CD8-positive, alpha-beta memory T cell (primary cell): Measurements from ENCODE around the gene C19orf47. TPM values are rescaled to one million over a fixed set of nuclear protein-coding genes. Genes with fewer than 3 reads are reported as not detected.
A peak's percentile ranks its signal among the peaks of the same experiment; 100 is the strongest.
"Not testable (repeated sequence)": the region's sequence is repeated elsewhere in the genome, so short reads cannot be mapped to it uniquely, and the experiment has no call there.

ENCODE experiments used
- CTCF ChIA-PET: fragments of 350-600 bp; sonication (Branson Sonifier 250); formaldehyde crosslinking; loops from one replicate; lab custom pipeline; 2021; ENCODE audit warnings: antibody characterized with exemption; lab: Charles Lee
- POLR2A ChIA-PET: fragments of 350-600 bp; sonication (Branson Sonifier 250); formaldehyde crosslinking; loops from one replicate; lab custom pipeline; 2021; ENCODE audit warnings: antibody characterized with exemption; lab: Charles Lee
- DNase-seq, 5 donors: peaks; one replicate each; pipeline versions ENCODE4 v3.0.0 to v3.0.0-alpha.2; 2020 to 2022; ENCODE audit warnings: mixed read lengths in 1 of 5
- H3K27ac ChIP-seq: one replicate; pipeline ENCODE4 v1.7.0; 2013; ENCODE audit warnings: low read depth, mild to moderate bottlenecking, low read length, moderate library complexity
- H3K27me3 ChIP-seq: 2 replicates; pipeline ENCODE4 v1.7.0; 2013; ENCODE audit warnings: low read length, mild to moderate bottlenecking; ENCODE audit not compliant: insufficient read depth, poor library complexity, severe bottlenecking
- H3K36me3 ChIP-seq: 2 replicates; pipeline ENCODE4 v1.7.0; 2013; ENCODE audit warnings: mild to moderate bottlenecking, low read length, moderate library complexity; ENCODE audit not compliant: insufficient read depth
- H3K4me1 ChIP-seq: 2 replicates; pipeline ENCODE4 v1.7.0; 2013; ENCODE audit warnings: mild to moderate bottlenecking, low read length, moderate library complexity; ENCODE audit not compliant: insufficient read depth
- H3K4me3 ChIP-seq: 2 replicates; pipeline ENCODE4 v1.7.0; 2013; ENCODE audit warnings: mild to moderate bottlenecking, low read length
- H3K9me3 ChIP-seq: 2 replicates; pipeline ENCODE4 v1.7.0; 2013; ENCODE audit warnings: mild to moderate bottlenecking, low read length
- H3K27ac Mint-ChIP-seq, 8 donors: one replicate each; pipeline ENCODE4 v1.8.0; 2020 to 2021; ENCODE audit warnings: mixed read lengths in 8 of 8, mild to moderate bottlenecking in 6 of 8, inconsistent platforms in 3 of 8, moderate library complexity in 3 of 8
- H3K27me3 Mint-ChIP-seq, 2 donors: one replicate each; pipeline ENCODE4 v1.8.0; 2020 to 2021; ENCODE audit warnings: mixed read lengths in 2 of 2, mild to moderate bottlenecking in 1 of 2, moderate library complexity in 1 of 2
- H3K36me3 Mint-ChIP-seq, 3 donors: one replicate each; pipeline ENCODE4 v1.8.0; 2020 to 2021; ENCODE audit warnings: mixed read lengths in 3 of 3, inconsistent platforms in 1 of 3, mild to moderate bottlenecking in 1 of 3
- H3K4me1 Mint-ChIP-seq, 3 donors: one replicate each; pipeline ENCODE4 v1.8.0; 2020 to 2021; ENCODE audit warnings: mixed read lengths in 3 of 3, inconsistent platforms in 1 of 3, mild to moderate bottlenecking in 1 of 3
- H3K4me3 Mint-ChIP-seq, 7 donors: one replicate each; pipeline ENCODE4 v1.8.0; 2020 to 2021; ENCODE audit warnings: mixed read lengths in 7 of 7, mild to moderate bottlenecking in 6 of 7, moderate library complexity in 4 of 7, inconsistent platforms in 2 of 7
- H3K9me3 Mint-ChIP-seq, 5 donors: one replicate each; pipeline ENCODE4 v1.8.0; 2020 to 2022; ENCODE audit warnings: mixed read lengths in 5 of 5, mild to moderate bottlenecking in 3 of 5, moderate library complexity in 2 of 5, inconsistent platforms in 1 of 5
- polyA plus RNA-seq: library from polyadenylated mRNA; unstranded; fragments of 300-500 nt; fragmentation: Illumina TruSeq; gene quantifications from one replicate; pipeline ENCODE4 v1.2.3, GENCODE V29; 2021
- total RNA-seq, 2 experiments: library from RNA; stranded (reverse); gene quantifications; one replicate each; pipeline ENCODE4 v1.2.3, GENCODE V29; 2021

Gene C19orf47
- total and polyA plus RNA-seq, 3 experiments from 2014 or later: 9.5 to 29.5 (median 25.4) TPM

GRCh38 chr19:40339018-40339728 is 9.0 kb downstream of the C19orf47 start:
- CTCF ChIA-PET: no interaction called here
- DNase-seq: no peak
- Histone ChIP-seq H3K27me3 (no peaks in the 10 kb centered on the region), H3K4me3 (no peak overlapping the region), H3K4me1 (no peaks in the 10 kb centered on the region), H3K27ac (no peak overlapping the region), H3K36me3 (peaks cover 7% of the 10 kb centered on the region), H3K9me3 (no peaks in the 10 kb centered on the region)
- no peak overlapping the region for H3K4me3 Mint-ChIP-seq
- no peak overlapping the region for H3K27ac Mint-ChIP-seq
- H3K36me3 Mint-ChIP-seq: peaks cover 0 to 55% (median 7%) of the 10 kb centered on the region in 3 donors
- H3K4me1 Mint-ChIP-seq: peaks cover 7 to 18% (median 17%) of the 10 kb centered on the region in 3 donors
- no peaks in the 10 kb centered on the region for H3K9me3 Mint-ChIP-seq
- H3K27me3 Mint-ChIP-seq: no peaks in the 10 kb centered on the region
- POLR2A ChIA-PET: no interaction called here

GRCh38 chr19:40337594-40337993 is 10.6 kb downstream of the C19orf47 start:
- Mint-ChIP-seq H3K27me3 (no peaks in the 10 kb centered on the region), H3K9me3 (no peaks in the 10 kb centered on the region), H3K36me3 (peaks cover 5 to 62% (median 18%) of the 10 kb centered on the region in 3 donors), H3K4me1 (peaks cover 4 to 18% (median 8%) of the 10 kb centered on the region in 3 donors), H3K27ac (no peak overlapping the region), H3K4me3 (no peak overlapping the region)
- H3K27me3 ChIP-seq: no peaks in the 10 kb centered on the region
- ChIA-PET POLR2A (no interaction called here), CTCF (no interaction called here)
- H3K4me3 ChIP-seq: no peak overlapping the region
- DNase-seq: no peak
- no peaks in the 10 kb centered on the region for H3K9me3 ChIP-seq
- peaks cover 17% of the 10 kb centered on the region for H3K36me3 ChIP-seq
- no peak overlapping the region for H3K27ac ChIP-seq
- no peaks in the 10 kb centered on the region for H3K4me1 ChIP-seq

DNA sequence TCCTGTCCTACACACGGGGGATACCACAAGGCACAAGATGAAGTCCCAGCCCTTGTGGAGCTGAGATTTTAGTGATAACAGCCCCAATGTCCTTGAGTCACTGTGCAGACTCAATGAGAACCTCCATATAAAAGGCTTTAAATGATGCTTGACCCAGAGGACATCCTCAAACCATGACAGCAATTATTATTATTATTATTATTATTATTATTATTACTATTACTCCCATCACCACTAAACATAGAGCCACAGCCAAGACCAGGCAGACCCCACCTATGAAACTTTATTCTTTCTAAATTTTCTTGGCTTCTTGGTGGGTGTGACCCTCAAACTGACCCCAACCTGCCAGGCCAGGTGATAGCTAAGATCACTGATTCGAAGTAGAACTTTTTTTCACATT is 11.1 kb downstream of the C19orf47 start:
- H3K27me3 Mint-ChIP-seq: no peaks in the 10 kb centered on the region
- ChIA-PET CTCF (no interaction called here), POLR2A (no interaction called here)
- no peaks in the 10 kb centered on the region for H3K4me1 ChIP-seq
- no peaks in the 10 kb centered on the region for H3K27me3 ChIP-seq
- H3K4me3 ChIP-seq: no peak overlapping the region
- H3K4me1 Mint-ChIP-seq: peaks cover 3 to 13% (median 4%) of the 10 kb centered on the region in 3 donors
- no peak for DNase-seq
- peaks cover 5 to 60% (median 19%) of the 10 kb centered on the region in 3 donors for H3K36me3 Mint-ChIP-seq
- no peak overlapping the region for H3K27ac Mint-ChIP-seq
- no peaks in the 10 kb centered on the region for H3K9me3 Mint-ChIP-seq
- H3K4me3 Mint-ChIP-seq: no peak overlapping the region
- no peak overlapping the region for H3K27ac ChIP-seq
- peaks cover 17% of the 10 kb centered on the region for H3K36me3 ChIP-seq
- H3K9me3 ChIP-seq: no peaks in the 10 kb centered on the region

GRCh38 chr19:40336601-40336900 is 11.6 kb downstream of the C19orf47 start:
- ChIA-PET CTCF (no interaction called here), POLR2A (interaction anchor here (0.6 kb wide), 1 partner anchor 37 kb away, joined by 9 read pairs; no protein-coding TSS in a partner anchor)
- Histone ChIP-seq H3K4me3 (no peak overlapping the region), H3K36me3 (peaks cover 17% of the 10 kb centered on the region), H3K27me3 (no peaks in the 10 kb centered on the region), H3K27ac (no peak overlapping the region), H3K4me1 (no peaks in the 10 kb centered on the region), H3K9me3 (no peaks in the 10 kb centered on the region)
- Mint-ChIP-seq H3K36me3 (peaks cover 5 to 61% (median 19%) of the 10 kb centered on the region in 3 donors), H3K4me1 (peaks cover 3 to 13% (median 4%) of the 10 kb centered on the region in 3 donors), H3K4me3 (no peak overlapping the region), H3K9me3 (no peaks in the 10 kb centered on the region), H3K27ac (no peak overlapping the region), H3K27me3 (no peaks in the 10 kb centered on the region)
- DNase-seq: no peak

DNA sequence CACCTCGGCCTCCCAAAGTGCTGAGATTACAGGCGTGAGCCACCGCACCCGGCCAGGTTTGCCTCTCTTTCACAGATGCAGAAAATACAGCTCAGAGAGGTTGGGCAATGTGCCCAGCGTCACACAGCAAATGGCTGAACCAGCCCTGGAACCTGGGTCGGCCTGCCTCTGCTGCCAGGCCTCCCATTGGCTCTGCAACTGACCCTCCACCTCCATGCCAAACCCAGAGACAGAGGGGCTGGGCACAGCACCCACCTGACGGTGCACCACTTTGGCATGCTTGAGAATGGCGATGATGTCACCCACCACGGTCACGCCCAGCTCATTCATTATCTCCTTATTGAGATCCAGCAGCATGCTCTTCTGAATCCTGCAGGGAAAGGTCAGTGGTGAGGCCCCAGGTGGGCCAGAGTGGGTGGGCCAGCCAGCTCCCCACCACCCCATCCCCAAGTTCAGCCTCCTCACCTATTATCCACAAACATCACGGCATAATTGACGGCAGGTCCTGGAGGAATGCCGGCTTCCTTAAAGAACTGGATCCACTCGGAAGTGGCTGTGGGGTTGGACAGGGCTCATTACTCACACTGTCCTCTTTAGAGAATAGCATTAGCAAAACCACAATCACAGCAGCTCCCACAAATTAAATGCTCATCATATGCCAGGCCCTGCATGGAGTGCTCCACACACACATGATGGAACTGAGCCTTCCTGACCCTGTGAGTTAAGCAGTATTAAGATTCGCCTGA is 12.2 kb downstream of the C19orf47 start:
- DNase-seq: no peak
- Mint-ChIP-seq H3K36me3 (peaks cover 5 to 62% (median 19%) of the 10 kb centered on the region in 3 donors), H3K27ac (peak overlapping the region in 1 of 8 donors; percentile 47), H3K4me3 (no peak overlapping the region), H3K27me3 (no peaks in the 10 kb centered on the region), H3K9me3 (no peaks in the 10 kb centered on the region), H3K4me1 (peaks cover 0 to 9% (median 4%) of the 10 kb centered on the region in 3 donors)
- no peak overlapping the region for H3K4me3 ChIP-seq
- H3K27ac ChIP-seq: no peak overlapping the region
- no peaks in the 10 kb centered on the region for H3K27me3 ChIP-seq
- H3K9me3 ChIP-seq: no peaks in the 10 kb centered on the region
- POLR2A ChIA-PET: interaction anchor here (0.6 kb wide), 1 partner anchor 38 kb away, joined by 9 read pairs; no protein-coding TSS in a partner anchor
- H3K36me3 ChIP-seq: peaks cover 21% of the 10 kb centered on the region
- CTCF ChIA-PET: no interaction called here
- no peaks in the 10 kb centered on the region for H3K4me1 ChIP-seq

- ChIA-PET CTCF (interaction anchor here (0.7 kb wide), 1 partner anchor 13 kb away, joined by 3 read pairs; the partner anchor contains the start of gene C19orf47), POLR2A (interaction anchor here (0.5 to 0.7 kb wide), 2 partner anchors 107 to 501 kb away, joined by 4 to 6 read pairs; partner anchors contain the start of gene DYRK1B)
Observed at GRCh38 chr19:40335101-40335500, 13.1 kb downstream of the C19orf47 start.

GRCh38 chr19:40333083-40333482 is 15.1 kb downstream of the C19orf47 start:
- H3K36me3 ChIP-seq: peaks cover 30% of the 10 kb centered on the region
- POLR2A ChIA-PET, H3K27me3 ChIP-seq, CTCF ChIA-PET, H3K9me3 ChIP-seq, H3K4me1 Mint-ChIP-seq, H3K4me1 ChIP-seq, DNase-seq, H3K27ac Mint-ChIP-seq, H3K27ac ChIP-seq, H3K4me3 Mint-ChIP-seq, H3K27me3 Mint-ChIP-seq, H3K4me3 ChIP-seq, H3K9me3 Mint-ChIP-seq: not testable (repeated sequence)
- peaks cover 5 to 74% (median 11%) of the 10 kb centered on the region in 3 donors for H3K36me3 Mint-ChIP-seq

More at GRCh38 chr19:40335101-40335500, 13.1 kb downstream of the C19orf47 start:
- no peaks in the 10 kb centered on the region for H3K27me3 ChIP-seq
- Mint-ChIP-seq H3K9me3 (no peaks in the 10 kb centered on the region), H3K36me3 (peaks cover 5 to 68% (median 18%) of the 10 kb centered on the region in 3 donors), H3K4me1 (peaks cover 0 to 8% (median 4%) of the 10 kb centered on the region in 3 donors), H3K27ac (no peak overlapping the region), H3K4me3 (no peak overlapping the region), H3K27me3 (no peaks in the 10 kb centered on the region)
- DNase-seq: no peak
- peaks cover 25% of the 10 kb centered on the region for H3K36me3 ChIP-seq
- no peaks in the 10 kb centered on the region for H3K9me3 ChIP-seq
- H3K27ac ChIP-seq: no peak overlapping the region
- no peak overlapping the region for H3K4me3 ChIP-seq
- H3K4me1 ChIP-seq: no peaks in the 10 kb centered on the region

- ChIA-PET POLR2A (no interaction called here), CTCF (interaction anchor here (1.5 to 2.2 kb wide), 2 partner anchors 15 to 28 kb away, joined by 4 to 6 read pairs; no protein-coding TSS in a partner anchor)
- no peaks in the 10 kb centered on the region for H3K27me3 Mint-ChIP-seq
Observed at GRCh38 chr19:40332669-40333068, 15.5 kb downstream of the C19orf47 start.

More at GRCh38 chr19:40332669-40333068, 15.5 kb downstream of the C19orf47 start:
- H3K36me3 Mint-ChIP-seq: peaks cover 5 to 75% (median 15%) of the 10 kb centered on the region in 3 donors
- no peak overlapping the region for H3K27ac Mint-ChIP-seq
- H3K4me1 Mint-ChIP-seq: no peaks in the 10 kb centered on the region
- Histone ChIP-seq H3K4me3 (no peak overlapping the region), H3K27me3 (no peaks in the 10 kb centered on the region), H3K27ac (no peak overlapping the region), H3K4me1 (no peaks in the 10 kb centered on the region), H3K9me3 (no peaks in the 10 kb centered on the region), H3K36me3 (peaks cover 30% of the 10 kb centered on the region)
- DNase-seq: no peak
- H3K4me3 Mint-ChIP-seq: no peak overlapping the region
- H3K9me3 Mint-ChIP-seq: no peaks in the 10 kb centered on the region
